Raji (cell line): ENCODE results near the gene LAMC1.

Experiments used
- POLR2A ChIP-seq: IDR thresholded peaks from 2 replicates; pipeline ENCODE4 v1.6.1; 2011; ENCODE audit warnings: low read depth, low read length, control low read depth; ENCODE audit not compliant: insufficient read depth

The LAMC1 gene

DNA sequence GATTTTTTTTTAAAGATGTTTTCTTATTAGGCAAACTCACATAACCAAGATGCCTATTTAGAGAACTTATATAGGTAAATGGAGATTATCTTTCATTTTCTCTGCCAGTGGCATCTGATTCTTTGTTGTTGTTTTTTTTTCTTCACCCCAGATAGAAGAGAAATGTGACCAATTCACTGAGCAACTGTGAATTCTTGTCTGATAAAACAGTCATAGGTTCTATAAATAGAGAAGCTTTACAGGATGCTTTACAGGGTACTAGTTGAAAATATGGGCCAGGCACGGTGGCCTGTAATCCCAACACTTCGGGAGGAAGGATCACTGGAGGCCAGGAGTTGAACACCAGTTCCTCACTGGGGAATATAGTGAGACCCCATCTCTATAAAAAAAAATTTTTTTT, 112.1 kb downstream of the LAMC1 start:
- no peak for TF ChIP-seq POLR2A

DNA sequence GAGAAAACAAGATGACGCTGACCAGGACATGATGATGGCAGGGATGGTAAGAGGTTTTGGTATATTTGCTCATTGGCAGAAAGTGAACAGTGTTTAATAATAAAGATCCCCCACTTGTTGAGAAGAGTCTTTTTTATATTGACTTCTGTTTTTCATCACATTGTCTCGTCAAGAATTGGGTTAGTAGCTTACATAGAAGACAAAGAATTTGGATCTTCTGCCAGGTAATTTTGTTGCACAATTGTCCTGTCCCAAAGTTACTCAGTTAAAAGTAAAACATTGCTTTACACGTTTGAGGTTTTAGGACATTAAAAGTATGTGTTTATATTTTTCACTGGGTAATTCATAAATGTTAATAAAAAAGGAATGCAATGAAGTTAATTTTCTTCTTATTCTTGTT, 114.6 kb downstream of the LAMC1 start:
- no peak for TF ChIP-seq POLR2A

DNA sequence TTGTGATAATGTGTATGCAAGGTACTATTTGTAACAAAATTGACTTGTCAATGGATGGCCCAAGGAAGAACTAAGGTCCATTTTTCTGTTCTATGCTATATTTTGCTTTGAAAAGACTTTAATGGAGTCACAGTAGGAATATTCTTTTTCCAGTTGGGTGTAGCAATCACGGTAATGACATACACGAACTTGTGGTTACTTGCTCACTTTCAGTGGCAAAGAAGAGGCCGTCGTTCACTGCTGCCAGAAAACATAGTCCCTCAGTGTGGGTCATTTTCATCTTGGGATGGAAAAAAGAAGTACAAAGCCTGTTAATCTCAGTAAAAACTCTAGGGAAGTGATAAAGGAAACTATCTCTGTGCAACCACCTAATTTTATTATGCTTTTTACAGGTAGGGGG, 115.1 kb downstream of the LAMC1 start:
- TF ChIP-seq POLR2A = no peak

DNA sequence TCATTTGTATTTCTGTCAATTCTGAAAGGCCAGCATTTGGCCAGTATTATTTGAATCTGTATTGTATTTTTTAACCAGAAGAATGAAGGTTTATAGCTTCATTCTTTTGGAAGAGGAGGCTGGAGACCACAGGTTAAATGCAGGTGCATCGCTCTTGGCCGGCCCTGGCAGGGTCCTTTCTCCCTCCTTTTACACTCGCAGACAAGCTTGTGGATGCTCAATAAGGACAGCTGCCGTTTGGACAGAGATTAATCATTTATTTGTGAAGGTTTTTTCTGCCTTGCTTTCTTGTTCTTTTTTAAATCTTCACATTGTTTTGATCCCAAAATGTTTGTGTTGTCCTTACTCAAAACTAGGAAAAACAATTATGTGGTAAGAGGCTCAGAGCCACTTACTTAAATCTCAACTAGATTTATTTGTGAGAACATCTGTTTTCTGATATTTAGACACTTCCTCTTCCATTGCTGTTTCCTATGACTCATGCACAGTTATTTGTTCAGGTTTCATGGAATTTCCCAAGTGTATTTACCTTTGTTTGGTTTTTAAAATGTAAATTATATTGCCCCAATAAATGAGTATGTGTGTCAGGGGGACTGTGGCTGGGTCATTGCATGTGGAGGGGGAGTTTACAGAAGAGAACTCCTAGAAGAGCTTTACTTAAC, 116.2 kb downstream of the LAMC1 start:
- no peak for TF ChIP-seq POLR2A

DNA sequence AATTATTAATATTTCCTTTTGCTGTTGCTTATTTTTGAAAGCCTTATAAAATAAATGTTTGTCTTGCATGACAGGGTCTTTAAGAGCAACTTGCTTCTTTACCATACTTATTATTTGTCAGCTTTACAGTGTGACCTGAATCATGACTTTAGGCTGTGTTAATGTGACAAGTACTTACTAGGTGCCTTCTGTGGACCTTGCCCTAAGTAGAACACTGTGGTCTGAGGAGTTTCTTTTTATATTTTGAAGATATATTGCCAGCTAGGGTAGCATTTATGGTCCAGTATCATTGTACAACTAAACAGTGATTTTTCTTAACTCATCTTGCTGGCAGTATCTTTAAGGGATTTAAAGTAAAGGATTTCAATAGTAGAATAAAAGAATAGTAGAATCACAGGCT, 117.4 kb downstream of the LAMC1 start:
- no peak for TF ChIP-seq POLR2A

DNA sequence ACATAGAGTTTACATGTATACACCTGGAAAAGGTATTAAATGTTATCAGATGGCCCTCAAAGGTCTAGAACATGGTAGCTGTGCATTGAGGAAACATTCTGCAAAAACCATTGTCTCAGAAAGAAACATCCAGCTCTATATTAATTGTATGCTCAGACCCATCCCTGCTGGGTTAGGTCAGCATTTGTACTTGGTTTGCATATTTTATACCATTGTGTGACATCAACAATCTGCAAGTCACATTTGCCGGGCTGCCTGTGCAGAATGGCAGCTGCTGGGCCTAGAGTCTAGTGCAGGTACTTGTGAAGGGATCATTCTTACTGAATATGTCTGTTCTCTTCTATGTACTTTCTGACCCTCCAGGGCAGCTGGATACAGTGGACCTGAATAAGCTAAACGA, 119.0 kb downstream of the LAMC1 start:
- no peak for TF ChIP-seq POLR2A

DNA sequence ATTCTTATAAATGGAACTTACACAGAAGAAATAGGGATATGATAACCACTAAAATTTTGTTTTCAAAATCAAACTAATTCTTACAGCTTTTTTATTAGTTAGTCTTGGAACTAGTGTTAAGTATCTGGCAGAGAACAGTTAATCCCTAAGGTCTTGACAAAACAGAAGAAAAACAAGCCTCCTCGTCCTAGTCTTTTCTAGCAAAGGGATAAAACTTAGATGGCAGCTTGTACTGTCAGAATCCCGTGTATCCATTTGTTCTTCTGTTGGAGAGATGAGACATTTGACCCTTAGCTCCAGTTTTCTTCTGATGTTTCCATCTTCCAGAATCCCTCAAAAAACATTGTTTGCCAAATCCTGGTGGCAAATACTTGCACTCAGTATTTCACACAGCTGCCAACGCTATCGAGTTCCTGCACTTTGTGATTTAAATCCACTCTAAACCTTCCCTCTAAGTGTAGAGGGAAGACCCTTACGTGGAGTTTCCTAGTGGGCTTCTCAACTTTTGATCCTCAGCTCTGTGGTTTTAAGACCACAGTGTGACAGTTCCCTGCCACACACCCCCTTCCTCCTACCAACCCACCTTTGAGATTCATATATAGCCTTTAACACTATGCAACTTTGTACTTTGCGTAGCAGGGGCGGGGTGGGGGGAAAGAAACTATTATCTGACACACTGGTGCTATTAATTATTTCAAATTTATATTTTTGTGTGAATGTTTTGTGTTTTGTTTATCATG, 120.5 kb downstream of the LAMC1 start:
- no peak for TF ChIP-seq POLR2A

DNA sequence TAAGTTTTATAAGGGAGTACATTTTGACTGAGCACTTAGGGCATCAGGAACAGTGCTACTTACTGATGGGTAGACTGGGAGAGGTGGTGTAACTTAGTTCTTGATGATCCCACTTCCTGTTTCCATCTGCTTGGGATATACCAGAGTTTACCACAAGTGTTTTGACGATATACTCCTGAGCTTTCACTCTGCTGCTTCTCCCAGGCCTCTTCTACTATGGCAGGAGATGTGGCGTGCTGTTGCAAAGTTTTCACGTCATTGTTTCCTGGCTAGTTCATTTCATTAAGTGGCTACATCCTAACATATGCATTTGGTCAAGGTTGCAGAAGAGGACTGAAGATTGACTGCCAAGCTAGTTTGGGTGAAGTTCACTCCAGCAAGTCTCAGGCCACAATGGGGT, 121.5 kb downstream of the LAMC1 start:
- TF ChIP-seq POLR2A = no peak

DNA sequence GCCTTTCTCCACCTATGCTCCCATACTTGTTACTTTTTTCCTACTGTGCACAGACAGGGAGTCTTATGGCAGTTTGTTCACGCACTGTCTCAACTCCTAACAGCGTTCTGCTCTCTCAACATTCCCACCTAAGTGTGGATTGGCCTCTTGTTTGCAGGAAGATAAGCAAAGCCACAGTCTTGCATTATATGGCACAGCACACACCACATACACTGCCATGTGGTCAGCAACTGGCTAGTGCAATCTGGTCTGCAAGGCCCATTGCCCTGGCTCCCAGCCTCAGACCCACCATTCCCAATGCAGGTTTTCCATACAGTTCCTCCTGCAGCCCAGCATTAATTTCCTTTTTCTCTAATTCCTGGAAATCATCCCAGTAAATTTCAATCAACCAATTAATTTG, 124.5 kb downstream of the LAMC1 start:
- TF ChIP-seq POLR2A = no peak

DNA sequence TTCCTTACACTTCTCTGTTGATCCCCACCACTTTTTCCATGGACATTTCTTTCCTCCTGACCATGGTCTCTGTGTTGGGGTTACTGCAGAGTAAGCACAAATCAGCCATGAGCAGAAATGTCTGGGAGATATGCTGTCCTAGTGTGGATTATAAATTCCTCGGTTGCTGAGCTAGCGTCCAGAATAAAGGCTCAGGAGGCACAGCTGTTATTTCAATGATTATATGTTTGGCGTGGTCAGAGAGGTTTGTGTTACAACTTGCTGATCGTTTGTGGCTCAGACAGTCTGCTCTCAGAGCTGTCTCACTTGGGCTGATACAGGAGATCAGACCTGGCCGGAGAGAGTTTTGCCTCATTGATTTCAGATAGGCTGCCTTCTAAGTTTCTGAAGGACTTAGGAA, 125.4 kb downstream of the LAMC1 start:
- TF ChIP-seq POLR2A = no peak

DNA sequence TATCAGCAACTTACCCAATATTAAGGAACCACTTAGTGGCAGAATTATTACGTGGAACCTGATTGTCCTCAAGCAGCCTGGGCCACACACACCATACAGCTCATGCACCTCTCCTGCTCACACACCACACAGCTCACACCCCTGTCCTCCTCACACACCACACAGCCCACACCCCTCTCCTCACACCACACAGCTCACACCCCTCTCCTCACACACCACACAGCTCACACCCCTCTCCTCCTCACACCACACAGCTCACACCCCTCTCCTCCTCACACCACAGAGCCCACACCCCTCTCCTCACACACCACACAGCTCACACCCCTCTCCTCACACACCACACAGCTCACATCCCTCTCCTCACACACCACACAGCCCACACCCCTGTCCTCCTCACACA, 126.1 kb downstream of the LAMC1 start:
- no peak for TF ChIP-seq POLR2A

DNA sequence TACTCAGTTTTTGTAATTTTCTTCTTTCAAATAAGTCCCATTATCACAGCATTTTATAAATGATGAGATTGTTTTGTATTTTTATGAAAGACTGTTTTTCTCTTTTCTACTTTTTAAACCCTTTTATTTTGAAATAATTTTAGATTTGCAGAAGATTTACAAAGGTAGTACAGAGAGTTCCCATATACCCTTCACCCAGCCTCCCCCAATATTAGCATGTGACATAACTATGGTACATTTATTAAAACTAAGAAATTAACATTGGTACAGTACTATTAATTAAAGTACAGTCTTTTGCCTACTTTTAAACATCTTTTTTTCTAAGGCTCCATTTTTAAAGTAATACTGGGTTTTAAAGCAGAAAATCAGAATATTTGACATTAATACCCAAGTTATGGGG, 127.2 kb downstream of the LAMC1 start:
- no peak for TF ChIP-seq POLR2A

DNA sequence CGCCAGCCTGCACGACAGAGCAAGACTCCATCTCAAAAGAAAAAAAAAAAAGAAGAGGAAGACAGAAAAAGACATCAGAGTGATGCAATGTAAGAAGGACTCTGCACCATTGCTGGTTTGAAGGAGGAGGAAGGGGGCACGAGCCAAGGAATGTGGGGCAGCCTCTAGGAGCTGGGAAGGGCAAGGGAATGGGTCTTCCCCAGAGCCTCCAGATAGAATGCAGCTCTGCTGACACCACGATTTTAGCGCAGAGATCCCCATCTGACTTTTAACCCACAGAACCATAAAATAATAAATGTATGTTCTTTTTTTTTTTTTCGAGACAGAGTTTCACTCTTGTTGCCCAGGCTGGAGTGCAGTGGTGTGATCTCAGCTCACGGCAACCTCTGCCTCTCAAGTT, 129.0 kb downstream of the LAMC1 start:
- no peak for TF ChIP-seq POLR2A

DNA sequence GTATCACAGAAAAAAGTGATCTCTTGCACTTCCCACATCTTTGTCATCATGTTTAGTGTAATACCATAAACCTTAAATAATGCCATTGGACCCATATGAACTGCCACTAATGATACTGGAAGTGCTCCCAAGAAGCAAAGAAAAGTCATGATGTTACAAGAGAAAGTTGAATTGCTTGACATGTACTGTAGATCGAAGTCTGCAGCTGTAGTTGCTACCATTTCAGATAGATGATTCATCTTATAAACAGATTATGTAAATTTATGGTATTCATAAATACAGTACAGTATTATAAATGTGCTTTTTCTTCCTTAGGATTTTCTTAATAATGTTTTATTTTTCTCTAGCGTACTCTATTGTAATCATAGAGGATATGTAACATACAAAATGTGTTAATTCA, 132.7 kb downstream of the LAMC1 start:
- no peak for TF ChIP-seq POLR2A

DNA sequence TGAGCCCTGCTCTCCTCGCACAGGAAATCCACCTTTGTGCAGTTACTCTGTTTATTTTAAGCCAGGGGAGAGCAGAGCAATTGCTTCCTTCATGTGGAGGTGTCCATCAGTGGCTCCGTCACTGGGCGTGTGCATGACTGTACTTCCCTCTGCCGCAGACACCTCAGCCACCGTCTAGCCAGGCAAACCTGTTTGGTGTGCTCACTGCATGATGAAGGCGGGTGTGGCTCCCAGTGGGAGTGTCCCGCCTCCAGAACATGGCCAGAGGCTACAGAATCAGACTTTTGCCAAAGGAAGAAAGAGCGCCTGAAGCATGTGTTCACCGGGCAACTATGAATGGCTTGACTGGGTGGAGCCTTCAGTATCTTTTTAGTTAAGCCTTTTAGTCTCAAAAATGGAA, 136.7 kb downstream of the LAMC1 start:
- no peak for TF ChIP-seq POLR2A

DNA sequence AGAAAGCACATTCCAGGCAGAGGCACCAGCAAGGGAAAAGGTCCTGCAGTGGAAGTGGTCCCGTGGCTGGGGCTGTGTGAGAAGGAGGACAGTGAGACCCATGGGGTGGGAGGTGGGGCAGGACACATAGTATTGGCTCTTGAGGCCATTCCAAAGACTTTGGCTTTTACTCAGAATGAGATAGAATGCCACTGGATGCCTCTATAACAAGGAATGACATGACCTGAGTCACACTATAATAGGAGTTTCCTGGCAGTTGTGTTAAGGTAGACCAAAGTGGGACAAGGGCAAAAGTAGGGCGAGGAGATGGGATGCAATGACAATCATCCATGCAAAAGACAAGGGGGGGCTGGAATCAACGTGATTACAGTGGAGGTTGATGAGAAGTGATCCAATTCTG, 138.2 kb downstream of the LAMC1 start:
- TF ChIP-seq POLR2A = no peak

DNA sequence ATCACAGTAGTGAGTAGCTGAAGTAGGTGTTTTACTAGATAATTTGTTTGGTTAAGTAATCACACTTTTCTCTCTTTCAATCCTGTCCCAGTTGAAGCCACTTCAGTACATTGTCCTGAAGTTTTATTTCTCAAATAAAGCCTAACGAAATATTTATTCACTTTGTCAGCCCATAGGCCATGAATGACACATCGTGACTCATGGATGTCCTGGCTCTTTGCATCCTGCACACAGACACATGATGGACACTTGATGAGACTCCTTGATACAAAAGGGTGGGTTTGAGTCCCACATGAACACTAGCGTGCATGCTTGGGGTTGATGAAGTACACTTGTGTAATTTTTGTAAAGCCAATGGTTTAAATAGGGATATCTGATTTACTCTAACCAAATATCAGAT, 140.1 kb downstream of the LAMC1 start:
- no peak for TF ChIP-seq POLR2A
